K562 (cell line): ENCODE measurements around the gene RDH13. TPM values are rescaled to one million over a fixed set of nuclear protein-coding genes. Genes with fewer than 3 reads are reported as not detected.

Experiments
- ATAC-seq: fragments of 200-7000 bp; cut with Tn5 transposase; 3 replicates; pipeline ENCODE4 v1.9.1; 2020; ENCODE audit warnings: moderate library complexity
- BruUV-seq: library from RNA; stranded (reverse); fragments of 400-500 nt; replicated peaks from 2 replicates; lab custom pipeline; 2021; lab: Mats Ljungman, UMichigan
- CTCF ChIA-PET: fragments of 300-600 bp; formaldehyde crosslinking; extraction: SDS; loops from one replicate; lab custom pipeline; 2021; ENCODE audit warnings: low intra/inter-chr PET ratio; lab: Yijun Ruan, JAX
- POLR2A ChIA-PET: fragments of 300-600, 350-650 bp; sonication (Branson Sonifier 250); formaldehyde crosslinking; extraction: SDS; loops from one replicate; lab custom pipeline; 2021; ENCODE audit warnings: antibody characterized with exemption, inconsistent platforms; lab: Yijun Ruan, JAX
- DNase-seq, 4 experiments: peaks; one replicate each; pipeline versions ENCODE4 v3.0.0 to v3.0.0-alpha.2; 2011 to 2018; ENCODE audit warnings: low spot score in 3 of 4, mixed read lengths in 3 of 4; ENCODE audit errors: extremely low read depth in 1 of 4
- FAIRE-seq: peaks from 2 replicates; lab custom pipeline; 2011; peaks lifted over from hg19 to GRCh38; lab: Jason Lieb, UNC
- H2AFZ ChIP-seq: 2 replicates; pipeline ENCODE4 v1.6.0; 2011; ENCODE audit warnings: low read depth, low read length, control low read depth, inconsistent platforms
- H3K27ac ChIP-seq: fragments of 200-600 bp; 3 replicates; pipeline ENCODE4 v1.8.0; 2011; ENCODE audit warnings: low read depth, mild to moderate bottlenecking, control low read depth, inconsistent platforms, low read length, moderate library complexity, mixed read lengths; ENCODE audit errors: extremely low read depth
- H3K27me3 ChIP-seq, 2 experiments: fragments of 300-600 bp in 1 of 2; 2 replicates in 1 of 2; 3 replicates in 1 of 2; pipeline versions ENCODE4 v1.6.0 to v1.8.0; 2011; ENCODE audit warnings: inconsistent platforms in 2 of 2, low read length in 2 of 2, mild to moderate bottlenecking in 1 of 2, mixed read lengths in 1 of 2, moderate library complexity in 1 of 2; ENCODE audit not compliant: control insufficient read depth in 2 of 2, insufficient read depth in 2 of 2
- H3K36me3 ChIP-seq: fragments of 300-600 bp; 3 replicates; pipeline ENCODE4 v1.8.0; 2011; ENCODE audit warnings: mild to moderate bottlenecking, low read length, inconsistent platforms; ENCODE audit not compliant: control insufficient read depth, insufficient read depth
- H3K4me1 ChIP-seq, 2 experiments: fragments of 200-600 bp in 1 of 2; replicated peaks in 1 of 2; 2 replicates in 1 of 2; 3 replicates in 1 of 2; pipeline versions ENCODE4 v1.5.1 to v1.8.0; 2011; ENCODE audit warnings: inconsistent platforms in 2 of 2, low read length in 2 of 2, mild to moderate bottlenecking in 1 of 2, mixed read lengths in 1 of 2, moderate library complexity in 1 of 2; ENCODE audit not compliant: control insufficient read depth in 2 of 2, insufficient read depth in 2 of 2
- H3K4me2 ChIP-seq: 2 replicates; pipeline ENCODE4 v1.6.1; 2011; ENCODE audit warnings: low read length, control low read depth, inconsistent platforms, mixed read lengths; ENCODE audit not compliant: insufficient read depth
- H3K4me3 ChIP-seq: fragments of 200-600 bp; sonication (generic), shearing (Covaris generic); 2 replicates; pipeline ENCODE4 v1.5.1; 2016; ENCODE audit warnings: control low read depth, inconsistent platforms
- H3K79me2 ChIP-seq: fragments of 200-600 bp; 3 replicates; pipeline ENCODE4 v1.8.0; 2011; ENCODE audit warnings: low read length, inconsistent platforms; ENCODE audit not compliant: control insufficient read depth, insufficient read depth
- H3K9ac ChIP-seq, 2 experiments: 2 replicates each; pipeline versions ENCODE4 v1.6.0 to v1.6.1; 2011; ENCODE audit warnings: low read depth in 2 of 2, low read length in 2 of 2, control low read depth in 1 of 2, inconsistent platforms in 1 of 2, mild to moderate bottlenecking in 1 of 2, mixed read lengths in 1 of 2; ENCODE audit not compliant: insufficient read depth in 1 of 2
- H3K9me1 ChIP-seq: one replicate; pipeline ENCODE4 v1.6.0; 2011; ENCODE audit warnings: inconsistent platforms, mild to moderate bottlenecking, low read length, moderate library complexity; ENCODE audit not compliant: control insufficient read depth, insufficient read depth
- H3K9me3 ChIP-seq: replicated peaks from 2 replicates; pipeline ENCODE4 v1.5.1; 2011; ENCODE audit warnings: low read depth, low read length, inconsistent platforms; ENCODE audit not compliant: control insufficient read depth, insufficient read depth
- H4K20me1 ChIP-seq: replicated peaks from 2 replicates; pipeline ENCODE4 v1.6.1; 2011; ENCODE audit warnings: low read length, inconsistent platforms, mixed read lengths; ENCODE audit not compliant: control insufficient read depth, insufficient read depth
- CHD2 ChIP-seq: IDR thresholded peaks from 2 replicates; pipeline ENCODE4 v1.6.1; 2011; ENCODE audit warnings: low read depth, low read length
- ELF4 ChIP-seq: fragments of 450-650 bp; formaldehyde crosslinking; IDR thresholded peaks from 2 replicates; pipeline ENCODE4 v1.4.0; 2022; ENCODE audit warnings: missing genetic modification characterization
- NUFIP1 ChIP-seq: fragments of 450-650 bp; IDR thresholded peaks from 2 replicates; pipeline ENCODE4 v1.6.1; 2018; ENCODE audit not compliant: partially characterized antibody
- PCBP1 ChIP-seq: fragments of 200-400 bp; formaldehyde crosslinking; IDR thresholded peaks from 2 replicates; pipeline ENCODE4 v1.6.1; 2018; ENCODE audit warnings: mild to moderate bottlenecking, low read depth, low read length; ENCODE audit not compliant: poor library complexity, severe bottlenecking
- PHF20 ChIP-seq: fragments of 450-650 bp; IDR thresholded peaks from 2 replicates; pipeline ENCODE4 v1.6.1; 2018; ENCODE audit not compliant: partially characterized antibody
- POLR2G ChIP-seq: fragments of 200-400 bp; formaldehyde crosslinking; IDR thresholded peaks from 2 replicates; pipeline ENCODE4 v1.6.1; 2017; ENCODE audit warnings: low read depth, mild to moderate bottlenecking, antibody characterized with exemption, low read length, moderate library complexity
- TEAD4 ChIP-seq, 2 experiments: sonication (generic) in 1 of 2; formaldehyde crosslinking in 1 of 2; IDR thresholded peaks; 2 replicates each; pipeline versions ENCODE4 v1.6.1 to v1.8.0; 2012 to 2022; ENCODE audit warnings: borderline replicate concordance in 1 of 2, inconsistent platforms in 1 of 2, low read length in 1 of 2, mild to moderate bottlenecking in 1 of 2, missing genetic modification reagents in 1 of 2
- THAP12 ChIP-seq: fragments of 250-450 bp; sonication (Bioruptor Pico); IDR thresholded peaks from 2 replicates; pipeline ENCODE4 v1.9.0; 2021; ENCODE audit warnings: mild to moderate bottlenecking, inconsistent platforms
- ZBTB1 ChIP-seq: sonication (generic); formaldehyde crosslinking; IDR thresholded peaks from 2 replicates; pipeline ENCODE4 v1.8.1; 2023; ENCODE audit warnings: missing genetic modification reagents, low read depth, mild to moderate bottlenecking, borderline replicate concordance
- ZNF785 ChIP-seq: fragments of 250-450 bp; sonication (Bioruptor Pico); IDR thresholded peaks from 2 replicates; pipeline ENCODE4 v1.4.0; 2020; ENCODE audit warnings: mild to moderate bottlenecking
- WGBS: fragments of 100-300 bp; shearing (Covaris generic); methylation state at CpG from one replicate; pipeline ENCODE4 v1.1.6; 2016; ENCODE audit warnings: low coverage, mixed read lengths; ENCODE audit not compliant: insufficient coverage; ENCODE audit errors: missing lambda C conversion rate; 5-methylcytosine and 5-hydroxymethylcytosine counted together
- in situ Hi-C: fragments of 300-500 bp; cut with MboI; formaldehyde crosslinking; loops from 4 replicates; pipeline ENCODE4 v1.15.0; 2018; ENCODE audit warnings: inconsistent platforms, mixed read lengths
- intact Hi-C: fragments of 100-400 bp; cut with micrococcal nuclease; formaldehyde crosslinking; loops from 2 replicates; pipeline ENCODE4 v1.14.2; 2022
- polyA plus RNA-seq, 8 experiments: library from polyadenylated mRNA; depleted of rRNA in 4 of 8; stranded (reverse) in 5 of 8; unstranded in 3 of 8; fragments of >200 nt; fragmentation: Nextera tagmentation in 2 of 8; fragmentation: Illumina TruSeq in 1 of 8; extraction: Ambion mirVana in 2 of 8; extraction: Trizol in 1 of 8; gene quantifications; 2 replicates each; pipeline versions ENCODE4 v1.2.1 to v1.2.3, GENCODE V29; 2011 to 2014; ENCODE audit warnings: inconsistent platforms in 1 of 8, missing spikeins in 1 of 8
- total RNA-seq, 7 experiments: library from RNA; depleted of rRNA in 6 of 7; stranded (reverse); fragments of >200 nt in 6 of 7; fragmentation: Illumina TruSeq in 2 of 7; extraction: Trizol in 2 of 7; gene quantifications; 2 replicates each; pipeline versions ENCODE4 v1.2.1 to v1.2.3, GENCODE V29; 2011 to 2021; ENCODE audit warnings: low replicate concordance in 1 of 7

RDH13 gene
- total and polyA plus RNA-seq, 9 of the 15 experiments (the other 6 are each of a cell fraction or from before 2014, with no cell fraction given), result 7.5 to 70.3 (median 39.5) TPM

DNA sequence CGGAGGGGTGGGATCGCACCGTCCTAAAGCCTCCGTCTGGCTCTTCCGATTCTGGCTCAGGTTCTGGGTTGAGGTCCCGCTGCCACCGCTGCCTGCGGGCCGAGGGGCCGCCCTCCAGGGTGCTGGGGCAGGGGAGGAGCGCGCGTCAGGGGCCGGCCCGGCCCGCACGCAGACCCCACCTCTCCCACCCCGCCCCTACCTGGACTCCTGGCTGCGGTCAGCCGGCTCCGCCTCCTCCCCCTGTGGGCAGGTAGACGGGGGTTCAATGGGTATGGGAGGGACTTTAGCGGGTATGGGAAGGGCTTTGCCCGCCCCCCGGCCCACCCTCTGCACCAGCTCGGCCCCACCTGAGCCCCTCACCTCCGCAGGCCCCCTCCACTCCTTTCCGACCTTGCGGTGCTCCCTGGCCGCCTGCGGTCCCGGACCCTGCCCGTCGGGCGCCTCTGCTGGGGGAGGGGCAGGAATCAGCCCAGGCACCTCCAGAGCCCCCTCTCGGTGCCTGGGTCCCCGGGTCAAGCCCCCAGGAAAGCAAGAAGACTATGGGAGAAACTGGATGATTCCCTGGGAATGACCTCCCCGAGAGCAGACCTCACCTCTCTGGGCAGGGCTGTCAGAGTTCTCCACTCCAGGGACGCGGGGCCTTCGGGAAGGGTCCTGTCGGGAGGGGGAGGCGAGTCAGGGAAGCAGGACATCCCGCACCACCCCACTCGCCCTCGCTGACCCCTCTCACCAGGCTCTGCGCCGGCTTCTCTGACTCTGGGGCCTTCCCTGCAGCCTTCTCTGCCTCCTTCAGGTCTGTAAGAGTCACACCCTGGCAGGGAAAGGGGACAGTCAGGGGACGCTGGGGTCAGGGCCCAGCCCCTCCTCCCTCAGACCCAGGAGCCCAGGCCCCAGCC is 29.7 kb upstream of the RDH13 start:
- ChIA-PET CTCF (no interaction called here), POLR2A (no interaction called here)
- no TSS peak for BruUV-seq
- Histone ChIP-seq H3K9me1 (no peaks in the 10 kb centered on the region), H3K4me1 (peaks cover 0 to 56% of the 10 kb centered on the region in 2 experiments; a peak in 3 of 5 replicates), H3K27ac (no peak overlapping the region), H3K36me3 (peaks cover 61% of the 10 kb centered on the region; the same call in 2 of the 3 replicates), H4K20me1 (peaks cover 4% of the 10 kb centered on the region; the same call in 1 of the 2 replicates), H2AFZ (no peak overlapping the region), H3K9ac (no peak overlapping the region; a peak in 1 of 4 replicates), H3K4me2 (no peak overlapping the region), H3K79me2 (no peaks in the 10 kb centered on the region), H3K4me3 (no peak overlapping the region), H3K27me3 (no peaks in the 10 kb centered on the region), H3K9me3 (no peaks in the 10 kb centered on the region)
- no peak for ATAC-seq
- WGBS, result 100% methylated on average over 3 of the region's 49 CpGs
- peak in 2 of 4 experiments; percentile 6 to 20 for DNase-seq
- intact Hi-C loops, result no loop called here
- no peak for FAIRE-seq
- TF ChIP-seq THAP12 (CRISPR knock-in tag), result no peak
- TF ChIP-seq ELF4 (CRISPR knock-in tag), result no peak
- no peak for TF ChIP-seq CHD2
- no peak for TF ChIP-seq ZNF785 (CRISPR knock-in tag)
- TF ChIP-seq ZBTB1 (CRISPR knock-in tag), result no peak
- TF ChIP-seq NUFIP1, result no peak
- no peak for TF ChIP-seq TEAD4 (IDR thresholded peaks at IDR 0.05; ENCODE audit: low read length)
- TF ChIP-seq TEAD4 (CRISPR knock-in tag; IDR thresholded peaks at IDR 0.05; ENCODE audit: borderline replicate concordance), result no peak
- TF ChIP-seq PCBP1, result peak; percentile 13
- TF ChIP-seq POLR2G, result 0 out of 2 replicates have a peak, but pooled peaks have one; percentile 12
- no peak for TF ChIP-seq PHF20
- in situ Hi-C loops, result no loop called here
